HG03432 (cell line): ENCODE data around the gene MLYCD.
A peak's percentile ranks its signal among the peaks of the same experiment; 100 is the strongest.
"Not testable (repeated sequence)": the region's sequence is repeated elsewhere in the genome, so short reads cannot be mapped to it uniquely, and the experiment has no call there.

Experiments used
- ATAC-seq: cut with Tn5 transposase; IDR thresholded peaks from one replicate; pipeline ENCODE4 v1.9.1; 2021; ENCODE audit warnings: mild to moderate bottlenecking, moderate library complexity; ENCODE audit not compliant: unreplicated experiment

Gene MLYCD

DNA sequence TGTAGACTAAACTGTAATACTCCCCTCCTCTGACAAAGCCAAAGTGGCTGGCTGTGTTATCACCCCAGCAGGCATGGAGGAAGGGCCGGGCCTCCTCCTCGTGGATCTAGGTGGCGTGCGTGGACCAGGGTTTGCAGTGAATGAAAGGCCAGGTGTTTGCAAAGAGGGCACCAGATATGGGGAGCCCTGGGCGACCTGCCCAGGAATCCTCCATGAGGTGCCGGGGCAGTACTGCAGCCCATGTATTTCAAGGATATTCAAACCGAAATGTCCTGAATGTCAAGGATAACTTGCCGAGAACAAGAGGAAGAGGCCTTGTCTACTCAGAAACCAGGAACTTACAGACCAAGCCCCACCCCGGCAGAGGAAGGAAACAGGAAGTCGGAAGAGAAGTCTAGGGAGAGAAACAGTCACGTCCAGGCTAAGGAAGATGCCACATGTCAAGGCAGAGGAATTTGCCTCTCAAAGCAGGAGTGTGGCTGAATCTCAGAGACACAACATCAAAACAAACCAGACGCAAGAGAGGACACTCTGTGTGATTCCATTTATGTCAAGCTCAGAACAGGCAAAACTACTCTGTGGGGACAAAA is 40.4 kb downstream of the MLYCD start:
- ATAC-seq = no peak

GRCh38 chr16:83940119-83940518 is 41.2 kb downstream of the MLYCD start:
- no peak for ATAC-seq

- no peak for ATAC-seq
These were observed 41.9 kb downstream of the MLYCD start for GRCh38 chr16:83940630-83941378.

- not testable (repeated sequence) for ATAC-seq
These were observed 42.6 kb downstream of the MLYCD start for GRCh38 chr16:83941546-83941945.

DNA sequence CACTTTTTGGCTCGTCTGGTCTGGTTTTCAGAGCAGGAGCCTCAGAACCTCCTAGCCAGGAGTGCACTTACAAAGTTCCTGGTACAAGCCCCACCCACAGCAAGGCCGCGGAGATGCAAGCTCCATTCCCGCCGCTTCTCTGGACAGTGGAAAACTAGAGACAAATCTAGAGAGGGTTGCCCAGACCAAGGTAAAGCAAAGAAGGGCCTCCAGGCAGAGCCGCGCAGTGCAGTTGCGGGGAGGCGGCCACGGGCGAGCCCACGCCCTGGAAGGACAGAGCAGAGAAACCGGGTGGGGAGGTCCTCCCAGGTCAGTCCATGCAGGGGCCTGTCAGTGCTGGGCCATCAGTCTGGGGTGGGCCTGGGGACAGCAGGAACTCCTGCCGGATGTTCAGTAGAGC is 43.2 kb downstream of the MLYCD start:
- ATAC-seq = no peak

DNA sequence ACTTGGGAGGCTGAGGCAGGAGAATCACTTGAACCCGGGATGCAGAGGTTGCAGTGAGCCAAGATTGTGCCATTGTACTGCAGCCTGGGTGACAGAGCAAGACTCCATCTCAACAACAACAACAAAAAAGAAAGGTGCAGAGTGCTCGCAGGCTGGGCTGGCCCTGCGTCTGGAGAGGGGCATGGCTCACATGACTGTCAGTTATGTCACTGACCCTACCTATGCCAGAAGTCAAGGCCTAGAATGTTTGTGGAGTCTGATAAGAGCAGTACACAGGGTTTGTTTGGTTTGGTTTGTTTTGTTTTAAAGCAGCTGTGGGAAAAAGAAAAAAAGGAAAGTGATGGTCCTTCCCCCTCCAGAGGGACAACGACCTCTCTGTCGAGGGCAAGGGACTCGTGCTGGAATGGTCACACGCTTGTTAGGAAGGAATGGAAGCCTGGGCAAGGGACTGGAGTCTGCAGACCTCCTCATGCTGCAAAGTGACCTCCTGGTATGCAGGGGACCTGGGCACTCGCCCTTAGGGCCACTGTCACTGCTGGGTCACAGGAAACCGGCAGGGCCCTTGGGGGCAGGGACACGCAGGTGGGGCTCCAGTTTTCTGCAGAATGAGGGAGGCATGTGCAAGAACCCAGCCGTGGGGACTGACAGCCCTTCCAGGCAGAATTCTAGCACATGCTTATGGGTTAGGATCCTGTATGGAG is 44.0 kb downstream of the MLYCD start:
- ATAC-seq = no peak

DNA sequence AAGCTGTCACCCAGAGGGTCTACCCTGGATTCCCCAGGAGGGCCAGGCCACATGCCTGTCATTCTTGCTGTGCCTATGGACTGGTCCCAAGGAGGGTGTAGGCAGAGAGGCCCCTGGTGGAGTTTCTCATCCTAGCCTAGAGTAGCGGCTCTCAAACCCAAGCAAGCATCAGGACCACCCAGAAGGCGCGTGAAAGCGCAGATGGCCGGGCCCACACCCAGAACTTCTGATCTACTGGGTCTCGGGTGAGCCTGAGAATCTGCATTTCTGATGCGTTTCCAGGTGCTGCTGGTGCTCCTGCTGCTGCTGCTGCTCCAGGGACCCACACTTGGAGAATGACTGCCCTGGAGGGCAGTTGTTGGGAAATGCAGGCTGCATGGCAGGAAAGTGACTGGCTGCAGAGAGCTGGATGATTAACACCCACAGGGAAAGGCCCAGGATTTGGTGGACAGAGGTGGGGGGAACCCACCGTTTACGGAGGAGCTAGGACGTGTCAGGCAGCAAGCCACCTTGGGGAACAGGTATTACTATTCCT is 44.7 kb downstream of the MLYCD start:
- no peak for ATAC-seq

DNA sequence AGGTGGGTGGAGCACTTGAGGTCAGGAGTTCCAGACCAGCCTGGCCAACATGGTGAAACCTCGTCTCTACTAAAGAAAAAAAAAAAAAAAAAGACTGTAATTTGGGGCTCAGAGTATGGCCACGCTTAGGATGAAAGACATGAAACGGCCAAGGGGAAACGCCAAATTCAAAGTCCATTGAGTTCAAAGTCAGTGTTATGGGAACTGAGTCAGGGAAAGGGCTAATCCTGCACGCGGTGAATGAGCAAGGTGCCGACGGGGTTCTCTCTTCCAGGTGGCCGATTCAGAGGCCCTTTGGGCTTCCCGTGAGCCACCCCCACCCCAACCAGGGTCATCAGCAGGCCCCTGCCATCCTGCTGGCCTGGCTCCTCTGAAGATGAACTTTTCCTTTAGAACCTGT is 46.7 kb downstream of the MLYCD start:
- no peak for ATAC-seq

DNA sequence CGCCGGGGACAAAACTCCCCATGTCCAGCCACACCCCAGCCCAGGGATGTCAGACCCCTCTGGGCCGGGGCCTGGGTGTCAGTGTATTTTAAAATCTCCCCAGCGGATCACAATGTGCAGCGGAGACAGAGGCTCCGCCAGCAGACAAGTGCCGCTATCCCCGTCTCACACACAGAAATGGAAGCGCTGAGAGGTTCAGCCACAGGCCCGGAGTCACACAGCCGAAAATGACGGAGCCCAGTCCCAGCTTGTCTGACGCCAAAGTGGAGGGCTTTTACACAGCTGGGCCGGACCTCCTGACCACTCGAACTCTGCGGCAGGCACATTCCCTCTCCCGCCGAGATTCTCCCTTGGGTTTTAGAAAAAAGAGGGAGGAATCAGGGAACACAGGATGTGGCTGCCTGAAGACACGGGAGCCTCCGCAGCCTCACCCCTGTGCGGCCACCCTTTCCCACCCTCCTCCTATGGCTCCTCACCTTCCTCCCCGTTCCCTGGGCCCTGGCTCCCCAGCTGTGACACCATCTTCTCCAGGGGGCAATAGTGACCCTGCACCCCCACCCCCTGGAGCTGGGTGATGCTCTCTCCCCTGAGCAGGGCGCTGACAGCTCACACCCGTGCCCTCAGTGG is 47.4 kb downstream of the MLYCD start:
- no peak for ATAC-seq

- no peak for ATAC-seq
These were observed 48.1 kb downstream of the MLYCD start for GRCh38 chr16:83946781-83947566.

- ATAC-seq = no peak
These were observed 48.8 kb downstream of the MLYCD start for GRCh38 chr16:83947642-83948234.

GRCh38 chr16:83948914-83949723 is 50.2 kb downstream of the MLYCD start:
- ATAC-seq = no peak

DNA sequence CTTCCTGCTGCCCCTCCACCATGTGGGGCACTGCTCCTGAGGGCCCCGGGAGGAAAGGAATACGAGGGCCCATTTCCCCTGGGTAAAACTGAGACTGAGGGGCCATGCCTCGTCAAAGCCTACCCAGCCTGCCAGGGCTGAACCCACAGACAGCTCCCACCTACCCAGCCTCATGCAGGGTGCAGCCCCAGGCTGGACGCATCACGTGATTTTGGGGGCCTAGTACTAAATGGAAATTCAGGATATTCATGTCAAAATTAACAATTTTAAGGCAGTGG is 50.7 kb downstream of the MLYCD start:
- ATAC-seq = no peak

GRCh38 chr16:83950862-83951399 is 52.0 kb downstream of the MLYCD start:
- not testable (repeated sequence) for ATAC-seq

- no peak for ATAC-seq
These were observed 52.6 kb downstream of the MLYCD start for GRCh38 chr16:83951544-83951943.

GRCh38 chr16:83952587-83952939 is 53.6 kb downstream of the MLYCD start:
- ATAC-seq = no peak

DNA sequence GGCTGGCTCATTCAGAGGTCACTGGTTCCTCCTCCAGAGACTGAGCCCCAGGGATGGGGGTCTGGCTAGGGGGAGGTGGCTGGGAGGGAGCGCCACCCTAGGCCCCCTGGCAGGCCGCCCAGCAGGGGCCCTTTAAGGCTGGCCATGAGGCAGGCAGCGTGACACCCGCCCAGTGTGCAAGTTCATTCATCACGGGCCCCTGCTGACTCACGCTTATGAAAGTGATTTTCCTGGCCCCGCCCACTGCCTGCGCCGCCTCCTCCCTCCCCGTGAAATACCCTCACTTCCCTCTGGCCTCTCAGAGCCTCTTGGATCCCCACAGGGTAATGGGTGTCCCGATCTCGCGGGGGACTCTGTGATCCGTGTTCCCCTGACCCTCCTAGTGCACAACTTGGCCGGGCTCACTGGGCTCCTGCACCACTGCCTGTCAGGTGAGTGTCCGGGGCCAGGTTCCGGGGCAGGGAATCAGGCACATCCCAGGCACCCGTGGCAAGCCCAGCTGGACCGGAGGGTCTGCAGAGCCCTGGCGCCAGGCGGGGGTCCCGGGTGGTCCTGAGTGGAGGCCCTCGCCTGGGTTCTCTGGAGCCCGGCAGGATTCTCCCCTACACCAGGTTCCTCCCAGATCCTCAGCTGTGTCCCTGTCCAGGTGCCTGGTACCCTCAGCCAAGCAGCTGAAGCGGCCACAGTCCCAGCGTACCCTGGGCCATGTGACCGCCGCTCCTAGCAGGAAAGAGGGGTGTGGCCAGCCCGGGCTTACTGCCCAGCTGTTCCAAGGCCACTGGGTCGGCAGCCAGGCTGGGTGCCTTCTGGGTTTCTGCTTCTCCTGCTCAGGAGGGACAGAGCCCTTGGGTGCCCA is 54.3 kb downstream of the MLYCD start, which contains the start of gene OSGIN1:
Gene OSGIN1 (plus strand): TSS at position 301 of the 856 bp plus-strand sequence. CDS start 4,432 bp downstream, outside the sequence.
- peak; percentile 89 for ATAC-seq
